CD14-positive monocyte (primary cell): ENCODE results near the gene ZC3H12C. TPM values are rescaled to one million over a fixed set of nuclear protein-coding genes. Genes with fewer than 3 reads are reported as not detected.

Experiments
- DNase-seq, 3 donors: peaks; one replicate each; pipeline ENCODE4 v3.0.0-alpha.2; 2011 to 2022
- H2AFZ ChIP-seq: 2 replicates; pipeline ENCODE4 v1.6.0; 2012; ENCODE audit warnings: mild to moderate bottlenecking, low read depth, low read length, inconsistent platforms; ENCODE audit not compliant: insufficient read depth, poor library complexity, severe bottlenecking
- H3K27ac ChIP-seq, 2 donors: 1 replicate in 1 of 2; 2 replicates in 1 of 2; pipeline ENCODE4 v1.5.1; 2012 to 2013; ENCODE audit warnings: low read length in 2 of 2, control low read depth in 1 of 2, inconsistent platforms in 1 of 2, low read depth in 1 of 2, mild to moderate bottlenecking in 1 of 2
- H3K27me3 ChIP-seq, 2 donors: one replicate each; pipeline versions ENCODE4 v1.6.0 to v1.6.1; 2011 to 2013; ENCODE audit warnings: low read length in 2 of 2; ENCODE audit not compliant: control insufficient read depth in 2 of 2, insufficient read depth in 2 of 2
- H3K36me3 ChIP-seq, 2 donors: replicated peaks in 1 of 2; 1 replicate in 1 of 2; 2 replicates in 1 of 2; pipeline versions ENCODE4 v1.5.1 to v1.6.1; 2012 to 2013; ENCODE audit warnings: low read length in 2 of 2, control low read depth in 1 of 2, inconsistent platforms in 1 of 2, mild to moderate bottlenecking in 1 of 2; ENCODE audit not compliant: insufficient read depth in 2 of 2, control insufficient read depth in 1 of 2
- H3K4me1 ChIP-seq, 2 donors: 1 replicate in 1 of 2; 2 replicates in 1 of 2; pipeline versions ENCODE4 v1.5.1 to v1.6.1; 2012 to 2013; ENCODE audit warnings: low read length in 2 of 2, control low read depth in 1 of 2, inconsistent platforms in 1 of 2, mild to moderate bottlenecking in 1 of 2, moderate library complexity in 1 of 2; ENCODE audit not compliant: insufficient read depth in 2 of 2, control insufficient read depth in 1 of 2
- H3K4me2 ChIP-seq: replicated peaks from 2 replicates; pipeline ENCODE3; 2012; ENCODE audit warnings: low read length, moderate library complexity, mild to moderate bottlenecking; ENCODE audit not compliant: poor library complexity, severe bottlenecking; ENCODE audit errors: extremely low read depth
- H3K4me3 ChIP-seq, 3 experiments: fragments of 200-600 bp in 1 of 3; sonication (generic) in 1 of 3; replicated peaks in 1 of 3; 1 replicate in 2 of 3; 2 replicates in 1 of 3; pipeline ENCODE4 v1.5.1; 2011 to 2013; ENCODE audit warnings: low read length in 3 of 3, mild to moderate bottlenecking in 3 of 3, control low read depth in 2 of 3, low read depth in 2 of 3, inconsistent platforms in 1 of 3, moderate library complexity in 1 of 3
- H3K79me2 ChIP-seq: 2 replicates; pipeline ENCODE4 v1.6.0; 2012; ENCODE audit warnings: mild to moderate bottlenecking, control low read depth, inconsistent platforms, low read length, moderate library complexity; ENCODE audit not compliant: insufficient read depth
- H3K9ac ChIP-seq: 2 replicates; pipeline ENCODE4 v1.6.0; 2017; ENCODE audit warnings: low read length, mild to moderate bottlenecking; ENCODE audit not compliant: insufficient read depth, poor library complexity, severe bottlenecking
- H3K9me3 ChIP-seq, 2 donors: replicated peaks in 1 of 2; 1 replicate in 1 of 2; 2 replicates in 1 of 2; pipeline versions ENCODE4 v1.5.1 to v1.6.1; 2012 to 2013; ENCODE audit warnings: low read length in 2 of 2, control low read depth in 1 of 2; ENCODE audit not compliant: control insufficient read depth in 1 of 2, insufficient read depth in 1 of 2
- H4K20me1 ChIP-seq: 2 replicates; pipeline ENCODE4 v1.6.0; 2012; ENCODE audit warnings: mild to moderate bottlenecking, low read length, control low read depth, moderate library complexity; ENCODE audit not compliant: insufficient read depth
- H3K27ac Mint-ChIP-seq, 7 donors: one replicate each; pipeline ENCODE4 v1.8.0; 2020; ENCODE audit warnings: mild to moderate bottlenecking in 7 of 7, mixed read lengths in 7 of 7, moderate library complexity in 6 of 7, inconsistent platforms in 2 of 7
- H3K27me3 Mint-ChIP-seq, 3 donors: one replicate each; pipeline ENCODE4 v1.8.0; 2021 to 2022; ENCODE audit warnings: low read depth in 3 of 3, mild to moderate bottlenecking in 3 of 3, mixed read lengths in 3 of 3, moderate library complexity in 3 of 3, inconsistent platforms in 1 of 3
- H3K36me3 Mint-ChIP-seq, 2 donors: one replicate each; pipeline ENCODE4 v1.8.0; 2020; ENCODE audit warnings: mixed read lengths in 2 of 2, inconsistent platforms in 1 of 2, mild to moderate bottlenecking in 1 of 2
- H3K4me1 Mint-ChIP-seq: one replicate; pipeline ENCODE4 v1.8.0; 2020; ENCODE audit warnings: mild to moderate bottlenecking, mixed read lengths
- H3K4me3 Mint-ChIP-seq, 2 donors: one replicate each; pipeline ENCODE4 v1.8.0; 2020; ENCODE audit warnings: mild to moderate bottlenecking in 2 of 2, mixed read lengths in 2 of 2, moderate library complexity in 1 of 2
- H3K9me3 Mint-ChIP-seq, 7 donors: one replicate each; pipeline ENCODE4 v1.8.0; 2020 to 2022; ENCODE audit warnings: mixed read lengths in 7 of 7, mild to moderate bottlenecking in 6 of 7, moderate library complexity in 6 of 7, inconsistent platforms in 2 of 7
- WGBS: methylation state at CpG from one replicate; pipeline ENCODE4 v1.1.5; 2013; ENCODE audit warnings: missing lambda C conversion rate; ENCODE audit not compliant: insufficient coverage; 5-methylcytosine and 5-hydroxymethylcytosine counted together
- intact Hi-C, 2 donors: fragments of 100-400 bp; cut with micrococcal nuclease; formaldehyde crosslinking; loops; one replicate each; pipeline versions ENCODE4 v1.15.0 to v1.15.1; 2023
- polyA plus RNA-seq, 3 donors: library from polyadenylated mRNA; depleted of rRNA in 1 of 3; unstranded in 2 of 3; stranded (reverse) in 1 of 3; fragments of 300-500 nt in 2 of 3; fragments of >200 nt in 1 of 3; fragmentation: Illumina TruSeq in 2 of 3; gene quantifications; 1 replicate in 2 of 3; 2 replicates in 1 of 3; pipeline ENCODE4 v1.2.3, GENCODE V29; 2012 to 2021
- TF ChIP-seq, protein P1 (sequence below): fragments of 200-600 bp; IDR thresholded peaks from one replicate; pipeline ENCODE4 v1.8.0; 2022; ENCODE audit warnings: antibody characterized with exemption, mild to moderate bottlenecking

Gene ZC3H12C
- polyA plus RNA-seq, 3 donors: 0.47 to 2.6 (median 0.73) TPM

DNA sequence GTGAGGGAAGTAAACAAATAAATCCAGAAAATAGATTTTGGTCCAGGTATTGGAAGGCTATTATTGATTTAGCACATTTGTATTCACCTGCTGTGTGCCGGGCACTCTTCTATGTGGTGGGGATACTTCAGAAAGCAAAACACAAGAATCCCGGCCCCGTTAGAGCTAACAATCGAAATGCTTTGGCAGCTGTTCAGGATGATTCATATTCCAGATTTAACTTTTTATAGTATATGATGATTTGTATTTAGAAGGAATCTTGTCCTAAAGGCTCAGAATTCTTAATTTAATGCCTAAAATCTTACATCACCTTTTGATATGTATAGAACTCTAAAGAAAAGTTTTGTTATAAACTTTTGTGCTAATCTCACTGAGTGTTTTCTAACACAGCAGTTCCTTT is 28.0 kb downstream of the ZC3H12C start:
- Mint-ChIP-seq H3K9me3 (no peaks in the 10 kb centered on the region), H3K4me1 (no peaks in the 10 kb centered on the region), H3K27me3 (no peaks in the 10 kb centered on the region), H3K4me3 (no peak overlapping the region), H3K36me3 (peaks cover 0 to 3% of the 10 kb centered on the region in 2 donors), H3K27ac (no peak overlapping the region)
- no peaks in the 10 kb centered on the region for H3K36me3 ChIP-seq
- H3K27ac ChIP-seq: no peak overlapping the region
- H3K9ac ChIP-seq: no peak overlapping the region
- no peaks in the 10 kb centered on the region for H3K4me1 ChIP-seq
- no peak overlapping the region for H3K4me3 ChIP-seq
- TF ChIP-seq, protein P1, sequence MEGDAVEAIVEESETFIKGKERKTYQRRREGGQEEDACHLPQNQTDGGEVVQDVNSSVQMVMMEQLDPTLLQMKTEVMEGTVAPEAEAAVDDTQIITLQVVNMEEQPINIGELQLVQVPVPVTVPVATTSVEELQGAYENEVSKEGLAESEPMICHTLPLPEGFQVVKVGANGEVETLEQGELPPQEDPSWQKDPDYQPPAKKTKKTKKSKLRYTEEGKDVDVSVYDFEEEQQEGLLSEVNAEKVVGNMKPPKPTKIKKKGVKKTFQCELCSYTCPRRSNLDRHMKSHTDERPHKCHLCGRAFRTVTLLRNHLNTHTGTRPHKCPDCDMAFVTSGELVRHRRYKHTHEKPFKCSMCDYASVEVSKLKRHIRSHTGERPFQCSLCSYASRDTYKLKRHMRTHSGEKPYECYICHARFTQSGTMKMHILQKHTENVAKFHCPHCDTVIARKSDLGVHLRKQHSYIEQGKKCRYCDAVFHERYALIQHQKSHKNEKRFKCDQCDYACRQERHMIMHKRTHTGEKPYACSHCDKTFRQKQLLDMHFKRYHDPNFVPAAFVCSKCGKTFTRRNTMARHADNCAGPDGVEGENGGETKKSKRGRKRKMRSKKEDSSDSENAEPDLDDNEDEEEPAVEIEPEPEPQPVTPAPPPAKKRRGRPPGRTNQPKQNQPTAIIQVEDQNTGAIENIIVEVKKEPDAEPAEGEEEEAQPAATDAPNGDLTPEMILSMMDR: no peak
- H2AFZ ChIP-seq: no peak overlapping the region
- H3K4me2 ChIP-seq: no peak overlapping the region
- no peaks in the 10 kb centered on the region for H3K9me3 ChIP-seq
- no peaks in the 10 kb centered on the region for H4K20me1 ChIP-seq
- intact Hi-C loops: no loop called here
- H3K27me3 ChIP-seq: no peaks in the 10 kb centered on the region
- DNase-seq: no peak
- WGBS: no CpG with 5 or more reads among the region's 4 CpGs
- H3K79me2 ChIP-seq: peaks cover 4% of the 10 kb centered on the region

DNA sequence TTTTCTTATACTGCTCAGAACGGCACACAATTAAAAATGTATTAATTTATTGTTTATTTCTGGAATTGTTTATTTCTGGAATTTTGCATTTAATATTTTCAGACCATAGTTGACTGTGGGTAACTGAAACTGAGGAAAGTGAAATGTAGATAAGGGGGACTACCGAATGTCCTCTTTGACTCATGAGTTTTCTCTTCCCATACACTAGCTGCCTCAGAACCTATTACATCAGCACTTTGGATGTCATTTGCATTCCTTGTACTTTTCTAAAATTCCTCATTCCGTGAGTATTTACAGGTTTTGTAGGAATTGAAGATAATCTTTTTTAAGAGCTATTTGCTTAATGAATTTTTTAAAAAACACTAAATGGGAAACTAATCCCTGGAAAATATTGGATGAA is 29.8 kb downstream of the ZC3H12C start:
- Histone ChIP-seq H4K20me1 (no peaks in the 10 kb centered on the region), H3K9me3 (no peaks in the 10 kb centered on the region), H3K79me2 (peaks cover 4% of the 10 kb centered on the region), H3K27ac (no peak overlapping the region), H3K4me1 (no peaks in the 10 kb centered on the region), H2AFZ (no peak overlapping the region), H3K36me3 (no peaks in the 10 kb centered on the region), H3K27me3 (no peaks in the 10 kb centered on the region), H3K9ac (no peak overlapping the region), H3K4me3 (no peak overlapping the region), H3K4me2 (no peak overlapping the region)
- Mint-ChIP-seq H3K36me3 (peaks cover 0 to 7% of the 10 kb centered on the region in 2 donors), H3K4me1 (no peaks in the 10 kb centered on the region), H3K27ac (no peak overlapping the region), H3K9me3 (no peaks in the 10 kb centered on the region), H3K4me3 (no peak overlapping the region), H3K27me3 (no peaks in the 10 kb centered on the region)
- TF ChIP-seq, protein P1: no peak
- DNase-seq: no peak
- intact Hi-C loops: no loop called here
- WGBS: no CpG with 5 or more reads among the region's 3 CpGs
